Left colon (tissue), 2 donors: Measurements from ENCODE around the gene LGI4. TPM values are rescaled to one million over a fixed set of nuclear protein-coding genes. Genes with fewer than 3 reads are reported as not detected.
"Not testable (repeated sequence)": the region's sequence is repeated elsewhere in the genome, so short reads cannot be mapped to it uniquely, and the experiment has no call there.

Source experiments
- ATAC-seq: fragments of 200-7000 bp; cut with Tn5 transposase; one replicate; pipeline ENCODE4 v1.9.1; 2020; ENCODE audit warnings: mild to moderate bottlenecking, moderate library complexity
- DNase-seq, 2 donors: peaks; one replicate each; pipeline ENCODE4 v3.0.0-alpha.2; 2020
- intact Hi-C, 2 donors: fragments of 100-400 bp; cut with DNase I in 1 of 2; cut with micrococcal nuclease in 1 of 2; formaldehyde crosslinking; loops; one replicate each; pipeline versions ENCODE4 v1.11.2 to v1.14.0; 2022; cut with DNase I, micrococcal nuclease
- total RNA-seq, 2 donors: library from RNA; stranded (reverse); fragmentation: NEBNext Ultra II Directional; extraction: Animal tissue kit (Norgen Biotek cat#: 25700); gene quantifications; one replicate each; pipeline ENCODE4 v1.2.1, GENCODE V29; 2021
- donor health status: DM: no; HTN: no; CAD: no.
- donor health status: DM: yes; HTN: yes; CAD: no.

LGI4 gene
- total RNA-seq, 2 donors from 2014 or later, result 9.7 to 14.2 TPM

DNA sequence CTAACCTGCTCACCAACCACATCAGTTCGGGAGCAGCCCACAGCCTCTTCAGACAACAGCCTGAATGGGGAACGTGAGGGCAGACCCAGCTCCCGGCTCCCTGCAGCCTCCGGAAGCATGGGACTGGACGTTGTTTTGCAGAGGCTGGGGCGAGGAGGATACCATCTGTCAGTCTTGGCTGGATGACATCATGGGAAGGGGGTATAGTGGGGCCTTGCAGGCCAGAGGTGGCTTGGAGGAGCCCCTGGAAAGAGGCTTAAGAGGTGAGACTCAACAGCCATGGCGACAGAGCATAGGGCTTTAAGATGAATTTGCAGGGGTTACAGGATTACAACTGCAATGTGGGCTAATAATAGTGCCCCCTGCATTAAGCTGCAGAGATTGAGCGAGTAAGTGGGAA is 17.7 kb downstream of the LGI4 start:
- DNase-seq (no peak), ATAC-seq (no peak)
- intact Hi-C loops, result no loop called here

DNA sequence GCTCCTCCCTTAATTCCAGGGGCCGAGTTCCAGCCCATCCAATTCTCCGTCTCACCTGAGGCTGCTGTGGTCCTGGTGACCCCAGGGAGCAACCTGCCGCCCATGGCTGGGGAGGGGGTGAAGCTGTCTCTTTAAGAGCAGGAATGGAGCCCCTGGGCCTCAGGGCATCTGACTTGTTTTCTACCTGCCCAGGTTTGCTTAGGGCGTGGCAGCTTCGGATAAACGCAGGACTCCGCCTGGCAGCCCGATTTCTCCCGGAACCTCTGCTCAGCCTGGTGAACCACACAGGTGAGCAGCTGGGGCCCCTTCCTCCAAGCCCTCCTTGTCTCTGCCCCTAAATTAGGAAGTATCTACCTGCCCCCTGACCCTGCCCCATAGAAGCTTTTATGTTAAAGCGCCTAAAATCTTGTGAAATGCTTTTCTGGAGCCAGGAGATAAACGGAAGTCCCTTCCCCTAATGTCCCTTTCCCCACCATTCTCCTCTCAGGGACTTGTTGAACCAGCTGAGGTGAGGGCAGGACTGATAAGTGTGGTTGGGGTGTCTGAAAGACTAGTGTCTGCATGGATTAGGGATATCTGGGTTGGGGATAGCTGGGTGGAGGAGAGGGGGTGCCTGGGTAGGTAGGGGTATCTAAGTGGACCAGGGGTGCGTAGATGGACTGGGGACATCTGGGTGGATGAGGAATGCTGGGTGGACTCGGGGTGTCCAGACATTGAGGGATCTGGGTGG is 18.6 kb downstream of the LGI4 start:
- ATAC-seq, result peak; percentile 47
- DNase-seq, result peak; percentile 80 to 87
- intact Hi-C loops, result no loop called here

DNA sequence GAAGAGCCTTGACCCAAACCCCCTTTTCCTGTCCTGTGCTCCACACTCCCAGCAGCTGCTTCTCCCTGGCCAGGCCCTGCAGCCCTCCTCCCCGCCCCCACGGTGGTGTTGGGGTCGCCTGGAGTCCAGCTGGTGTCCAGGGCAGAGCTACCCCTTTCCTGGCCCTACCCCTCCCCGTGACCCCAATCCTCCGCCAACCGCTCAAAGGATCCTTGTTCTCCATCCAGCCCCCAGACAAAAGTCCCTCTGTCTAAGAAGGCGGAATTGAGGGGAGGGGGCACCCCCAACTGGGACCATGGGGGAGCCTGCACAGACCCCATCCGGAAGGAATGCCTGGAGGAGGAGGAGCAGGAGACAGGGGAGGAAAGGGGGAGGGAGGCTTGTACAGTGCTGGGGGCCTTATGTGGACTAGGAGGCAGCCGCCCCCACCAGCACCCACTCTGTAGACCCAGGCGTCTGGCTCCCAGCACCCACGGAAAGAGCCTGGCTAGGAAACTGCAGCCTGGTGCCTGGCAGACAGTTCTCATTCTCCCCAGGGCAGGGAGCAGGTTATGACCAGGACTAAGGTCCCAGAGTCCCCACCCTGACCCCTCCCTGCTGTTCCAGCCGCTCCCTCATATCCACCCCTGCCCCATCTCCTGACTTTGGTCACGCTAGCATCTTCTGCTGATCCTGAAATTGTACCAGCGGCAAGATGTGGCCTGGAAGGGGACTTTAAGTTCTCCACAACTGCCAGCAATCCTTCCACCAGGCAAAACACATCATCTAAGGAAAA is 19.5 kb downstream of the LGI4 start, which contains the start of gene FXYD3:
TSS of gene FXYD3 (plus strand) at position 647 of the 775 bp plus-strand sequence. CDS start 3,554 bp downstream, outside the sequence.
- DNase-seq, result peak; percentile 80 to 88
- peak; percentile 68 for ATAC-seq
- intact Hi-C loops, result no loop called here

DNA sequence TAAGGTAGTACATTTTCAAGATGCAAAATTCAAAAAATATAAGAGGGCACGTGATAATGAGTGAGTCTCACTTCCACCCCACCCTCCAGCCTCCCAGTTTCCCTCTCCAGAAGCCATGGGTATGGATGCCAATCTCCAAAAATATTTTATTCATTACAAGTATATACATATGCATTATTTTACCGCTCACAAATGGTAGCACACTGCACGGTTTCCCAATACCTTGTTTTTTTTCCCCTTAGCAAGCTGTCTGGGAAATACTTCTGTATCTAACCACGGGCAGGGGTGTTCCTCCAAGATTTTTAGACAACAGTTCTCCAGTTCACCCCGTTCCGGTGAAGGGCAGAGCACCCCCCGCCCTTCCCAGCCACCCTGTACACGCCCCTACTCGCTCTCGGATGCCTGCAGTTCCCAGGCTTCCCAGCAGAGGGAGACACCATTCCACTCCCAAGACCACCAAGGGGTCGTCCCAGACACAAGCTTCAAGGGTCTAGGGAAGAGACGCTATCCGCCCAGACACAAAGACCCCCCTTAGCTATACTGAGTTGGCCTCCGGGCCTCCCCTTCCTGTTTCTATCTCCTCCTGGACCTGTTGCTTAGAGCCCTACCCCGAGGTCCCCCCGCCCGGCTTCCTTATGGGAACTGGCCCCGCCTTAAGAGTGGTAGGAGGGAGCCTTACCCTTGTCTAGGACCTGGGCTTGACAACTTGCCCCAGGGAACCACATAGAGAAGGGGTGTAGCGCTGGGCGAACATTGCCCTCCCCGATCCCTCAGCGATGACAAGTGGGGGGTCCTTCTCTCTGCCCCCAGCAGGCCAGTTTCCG is 20.3 kb downstream of the LGI4 start:
- ATAC-seq (peak; percentile 65), DNase-seq (peak; percentile 85 to 86)
- intact Hi-C loops, result no loop called here

DNA sequence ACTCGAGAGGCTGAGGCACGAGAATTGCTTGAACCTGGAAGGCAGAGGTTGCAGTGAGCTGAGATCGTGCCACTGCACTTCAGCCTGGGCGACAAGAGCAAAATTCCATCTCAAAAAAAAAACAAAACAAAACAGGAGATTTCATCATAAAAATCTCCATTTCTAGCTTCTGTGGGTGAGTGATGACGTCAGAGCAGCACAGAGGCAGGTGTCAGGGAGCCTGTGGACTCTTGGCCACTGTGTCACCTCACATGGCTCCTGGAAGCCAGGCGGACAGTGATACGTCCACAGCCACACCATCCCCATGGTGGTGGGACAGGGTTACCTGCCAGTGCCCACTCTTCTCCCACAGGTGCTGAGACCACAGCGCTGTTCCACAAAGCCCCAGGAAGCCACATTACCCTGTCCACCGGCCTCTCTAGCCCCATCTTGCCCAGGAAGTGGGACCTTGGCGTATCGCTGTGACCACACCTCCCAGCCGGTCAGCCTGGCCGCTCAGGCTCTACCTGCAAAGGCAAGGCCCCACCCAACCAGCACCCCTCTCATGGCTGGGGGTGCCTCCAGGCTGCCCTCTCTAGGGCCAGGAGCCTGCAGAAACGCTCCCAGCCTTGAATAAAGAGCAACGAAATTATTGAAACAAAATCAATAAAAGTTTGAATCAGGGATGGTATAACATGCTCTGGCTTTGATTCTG is 21.7 kb downstream of the LGI4 start:
- ATAC-seq, result no peak
- DNase-seq, result no peak
- intact Hi-C loops, result no loop called here

DNA sequence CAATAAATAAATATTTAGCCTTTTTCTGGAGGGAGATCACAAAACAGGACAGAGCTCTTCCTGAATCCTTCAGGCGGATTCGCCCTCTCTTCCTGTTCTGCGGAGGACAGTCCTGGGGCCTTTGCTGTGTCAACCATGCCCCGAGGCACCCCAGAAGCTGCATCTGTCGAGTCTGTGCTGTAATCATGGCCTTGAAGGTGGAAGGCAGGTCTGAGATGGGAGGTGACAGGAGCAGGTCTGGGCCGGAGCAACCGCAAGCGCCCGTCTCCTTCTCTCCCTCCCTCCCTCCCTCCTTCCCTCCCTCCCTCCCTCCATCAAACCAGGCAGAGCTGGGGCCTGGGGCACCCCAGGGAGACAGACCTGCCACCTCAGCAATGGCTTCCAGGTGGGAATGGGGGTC is 23.9 kb downstream of the LGI4 start:
- no peak for ATAC-seq
- intact Hi-C loops, result no loop called here

DNA sequence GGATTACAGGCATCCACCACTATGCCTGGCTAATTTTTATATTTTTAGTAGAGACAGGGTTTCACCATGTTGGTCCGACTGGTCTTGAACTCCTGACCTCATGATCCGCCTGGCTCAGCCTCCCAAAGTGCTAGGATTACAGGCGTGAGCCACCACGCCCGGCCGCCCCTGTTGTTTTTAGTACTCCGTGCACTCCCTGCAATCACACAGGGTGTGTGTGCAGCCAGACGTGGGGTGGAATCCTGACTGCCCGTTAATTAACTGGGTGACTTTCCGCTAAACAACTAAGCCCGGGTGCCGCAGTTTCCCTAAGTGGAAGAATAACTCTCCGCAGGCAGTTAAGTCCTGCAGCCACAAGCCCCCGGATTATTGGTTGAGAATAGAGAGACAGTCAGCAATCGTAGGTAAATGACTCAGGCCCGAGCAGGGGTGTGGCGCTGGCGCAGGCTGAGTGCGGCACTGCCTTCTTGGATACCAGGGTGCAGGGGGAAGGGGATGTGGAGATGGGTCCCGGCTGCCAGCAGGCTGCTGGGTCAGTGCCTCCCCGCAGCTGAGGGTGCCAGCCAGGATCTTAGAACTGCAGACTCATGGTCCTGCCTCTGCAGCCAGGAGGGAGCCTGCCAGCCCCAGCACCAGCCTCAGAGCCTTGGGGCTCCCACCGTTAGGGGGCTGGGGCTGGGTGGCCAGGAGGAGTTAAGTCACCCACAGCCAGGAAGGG is 25.3 kb downstream of the LGI4 start:
- peak; percentile 65 for ATAC-seq
- intact Hi-C loops, result no loop called here
- DNase-seq, result peak; percentile 63 to 69

More for the DNA sequence above, 23.9 kb downstream of the LGI4 start:
- no peak for DNase-seq

DNA sequence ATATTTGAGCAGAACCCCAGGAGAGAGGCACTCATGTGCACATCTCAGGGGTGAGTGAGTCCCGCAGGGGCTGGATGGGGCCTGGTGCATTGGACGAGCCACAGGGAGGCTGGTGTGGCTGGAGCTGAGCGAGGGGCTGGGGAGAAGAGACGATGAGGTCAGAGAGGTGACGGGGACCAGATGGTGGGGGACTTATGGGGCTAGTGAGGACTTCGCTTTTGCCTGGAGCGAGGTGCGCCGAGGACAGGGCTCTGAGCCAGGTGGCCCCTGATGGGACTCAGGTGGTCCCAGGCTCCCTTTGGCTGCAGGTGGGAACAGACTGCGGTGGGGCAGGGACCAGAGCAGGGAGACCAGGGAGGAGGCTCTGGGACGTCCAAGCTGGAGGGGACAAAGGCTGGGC is 26.1 kb downstream of the LGI4 start:
- ATAC-seq (no peak), DNase-seq (no peak)
- intact Hi-C loops, result no loop called here

DNA sequence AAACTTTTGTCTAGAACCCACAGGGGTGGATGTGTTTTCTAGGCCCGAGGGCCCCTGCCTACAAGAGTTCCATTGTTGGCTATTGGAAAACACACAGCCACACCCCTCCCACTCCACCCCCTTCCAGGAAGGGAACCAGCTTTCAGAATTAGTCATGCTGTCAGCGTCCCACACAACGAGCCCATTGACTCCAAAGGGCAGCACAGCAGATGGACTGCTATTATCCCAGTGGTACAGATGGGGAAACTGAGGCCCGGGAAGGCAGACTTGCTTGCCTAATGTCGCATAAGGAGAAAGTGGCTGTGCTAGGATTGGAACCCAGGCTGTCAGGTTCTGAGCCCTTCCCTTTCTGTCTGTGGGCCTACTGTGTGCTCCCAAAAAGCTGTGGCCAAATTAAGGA is 27.3 kb downstream of the LGI4 start:
- DNase-seq (peak; percentile 48 to 73), ATAC-seq (peak; percentile 79)
- intact Hi-C loops, result no loop called here

DNA sequence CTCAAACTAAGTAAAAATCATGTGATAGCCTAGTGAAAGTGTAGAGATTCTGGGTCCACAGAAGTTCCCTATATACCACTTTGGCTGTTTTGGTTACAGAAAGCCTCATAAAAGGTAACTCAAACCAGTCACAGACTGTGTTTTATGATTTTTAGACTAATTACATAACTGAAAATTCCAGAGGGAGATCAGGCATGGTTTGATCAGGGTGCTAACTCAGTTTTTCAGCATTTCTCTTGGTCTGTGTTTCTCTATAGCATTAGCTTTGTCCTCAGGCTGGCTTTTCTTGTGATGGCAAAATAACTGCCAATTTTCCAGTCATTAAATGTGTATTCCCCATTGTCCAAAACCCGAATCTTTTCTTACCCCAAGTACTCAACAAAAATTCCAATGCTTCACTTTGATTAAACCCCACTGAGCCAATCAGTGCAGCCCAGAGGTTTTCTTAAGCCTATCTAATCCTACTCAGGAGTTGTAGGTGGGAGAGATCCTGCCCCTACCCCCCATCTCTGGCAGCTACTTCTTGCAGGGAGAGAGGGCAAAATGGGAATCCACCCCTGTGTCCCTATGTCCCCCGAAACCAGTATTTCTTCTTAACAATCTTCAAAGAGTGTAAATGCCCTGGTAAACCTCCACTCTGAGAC is 27.8 kb downstream of the LGI4 start:
- DNase-seq, result no peak
- ATAC-seq, result no peak
- intact Hi-C loops, result no loop called here

DNA sequence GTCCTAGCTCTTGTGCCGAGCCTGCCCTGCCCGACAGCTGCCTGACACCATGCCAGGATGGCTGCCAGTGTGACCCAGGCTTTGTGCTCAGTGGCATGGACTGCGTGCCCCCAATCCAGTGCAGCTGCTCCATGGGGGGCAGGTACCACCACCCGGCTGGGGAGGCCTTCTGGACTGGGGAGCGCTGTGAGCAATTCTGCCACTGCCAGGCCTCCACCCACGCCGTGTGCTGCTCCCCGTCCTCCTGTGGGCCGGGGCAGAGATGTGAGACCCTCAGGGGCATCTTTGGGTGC is 28.6 kb downstream of the LGI4 start:
- intact Hi-C loops, result no loop called here
- ATAC-seq (no peak), DNase-seq (no peak)

DNA sequence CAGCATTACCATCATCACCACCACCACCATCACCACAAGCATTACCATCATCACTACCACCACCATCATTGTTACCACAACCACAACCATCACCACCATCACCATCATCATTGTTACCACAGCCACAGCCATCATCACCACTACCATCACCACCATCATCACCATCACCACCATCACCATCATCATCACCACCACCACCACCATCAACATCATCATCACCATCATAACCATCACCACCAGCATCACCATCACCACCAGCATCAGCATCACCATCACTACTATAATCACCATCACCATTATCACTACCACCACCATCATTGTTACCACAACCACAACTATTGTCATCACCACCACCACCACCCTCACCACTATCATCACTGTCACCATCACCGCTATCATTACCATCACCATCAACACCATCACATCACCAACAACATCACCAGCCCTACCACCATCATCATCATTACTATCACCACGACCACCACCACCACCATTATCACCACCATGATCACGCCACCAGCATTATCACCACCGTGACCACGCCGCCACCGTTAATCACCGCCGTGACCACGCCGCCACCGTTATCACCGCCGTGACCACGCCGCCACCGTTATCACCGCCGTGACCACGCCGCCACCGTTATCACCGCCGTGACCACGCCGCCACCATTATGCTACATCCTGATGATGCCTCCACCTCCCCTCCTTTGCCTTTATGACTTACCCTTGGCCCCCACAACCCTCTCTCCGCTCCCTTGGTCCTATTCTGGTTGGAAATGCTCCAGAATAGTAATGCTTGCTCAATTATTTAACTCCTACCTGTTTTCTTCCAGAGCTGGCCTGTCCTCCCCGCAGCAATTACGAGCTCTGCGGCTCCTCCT is 29.2 kb downstream of the LGI4 start:
- DNase-seq (no peak), ATAC-seq (no peak)
- intact Hi-C loops, result no loop called here

DNA sequence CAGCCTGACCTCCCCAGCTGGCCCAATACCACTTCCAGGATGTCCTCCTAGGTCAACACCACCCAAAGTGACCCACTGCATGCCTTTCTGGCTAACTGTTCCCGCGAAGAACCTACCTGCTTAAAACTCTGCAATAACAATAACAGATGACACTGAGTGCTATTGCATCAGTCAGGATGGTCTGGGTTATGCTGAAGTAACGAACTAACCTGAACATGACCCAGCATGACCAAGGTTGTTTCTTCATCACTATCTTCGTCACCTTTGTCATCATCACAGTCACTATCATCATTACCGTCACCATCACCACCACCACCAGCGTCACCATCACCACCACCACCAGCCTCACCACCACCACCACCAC is 29.8 kb downstream of the LGI4 start:
- intact Hi-C loops, result no loop called here
- ATAC-seq (no peak), DNase-seq (no peak)

DNA sequence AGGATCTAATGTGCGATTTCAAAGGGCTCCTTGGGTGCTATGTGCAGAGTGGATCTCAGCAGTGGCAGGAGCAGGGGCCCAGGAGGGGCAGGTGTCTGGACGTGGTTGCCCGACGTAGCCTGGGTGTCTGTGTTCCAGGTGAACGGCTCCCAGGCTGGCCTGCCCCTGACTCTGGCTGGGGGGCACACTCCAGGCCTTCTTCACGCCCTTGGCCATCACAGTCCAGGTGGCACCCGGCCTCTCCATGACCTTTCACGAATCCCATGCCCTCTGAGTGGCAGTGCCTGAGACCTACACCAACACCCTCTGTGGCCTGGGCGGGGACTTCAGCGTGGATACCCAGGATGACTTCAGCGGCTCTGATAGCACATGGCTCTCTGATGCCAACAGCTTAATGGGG is 30.5 kb downstream of the LGI4 start:
- DNase-seq (no peak), ATAC-seq (no peak)
- intact Hi-C loops, result no loop called here

DNA sequence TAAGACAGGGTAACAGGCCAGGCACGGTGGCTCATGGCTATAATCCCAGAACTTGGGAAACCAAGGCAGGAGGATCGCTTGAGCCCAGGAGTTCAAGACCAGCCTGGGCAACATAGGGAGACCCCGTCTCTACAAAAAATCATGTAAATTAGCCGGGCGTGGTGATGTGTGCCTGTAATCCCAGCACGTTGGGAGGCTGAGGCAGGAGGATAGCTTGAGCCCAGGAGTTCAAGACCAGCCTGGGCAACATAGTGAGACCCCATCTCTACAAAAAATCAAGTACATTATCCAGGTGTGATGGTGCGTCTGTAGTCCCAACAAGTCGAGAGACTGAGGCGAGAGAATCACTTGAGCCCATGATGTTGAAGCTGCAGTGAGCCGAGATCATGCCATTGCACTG is 31.2 kb downstream of the LGI4 start:
- intact Hi-C loops, DNase-seq, ATAC-seq: not testable (repeated sequence)

DNA sequence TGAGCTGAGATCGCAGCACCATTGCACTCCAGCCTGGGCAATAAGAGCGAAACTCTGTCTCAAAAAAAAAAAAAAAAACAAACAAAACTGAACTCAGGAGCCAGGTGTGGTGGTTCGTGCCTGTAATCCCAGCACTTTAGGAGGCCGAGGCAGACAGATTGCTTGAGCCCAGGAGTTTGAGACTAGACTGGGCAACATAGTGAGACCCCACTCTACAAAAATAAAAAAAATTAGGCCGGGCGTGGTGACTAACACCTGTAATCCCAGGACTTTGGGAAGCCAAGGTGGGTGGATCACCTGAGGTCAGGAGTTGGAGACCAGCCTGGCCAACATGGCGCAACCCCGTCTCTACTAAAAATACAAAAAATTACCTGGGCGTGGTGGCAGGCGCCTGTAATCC is 32.9 kb downstream of the LGI4 start:
- intact Hi-C loops, ATAC-seq, DNase-seq: not testable (repeated sequence)
